VCaP (cell line): Measurements from ENCODE around the gene ELAVL1.

Experiments used
- H3K27ac ChIP-seq: fragments of 450-650 bp; 2 replicates; pipeline ENCODE4 v1.5.1; 2017
- TF ChIP-seq, protein P1 (sequence below): fragments of 450-650 bp; conservative IDR thresholded peaks from 2 replicates; pipeline ENCODE4 v1.5.1; 2017; ENCODE audit warnings: mild to moderate bottlenecking, moderate library complexity

ELAVL1 gene

DNA sequence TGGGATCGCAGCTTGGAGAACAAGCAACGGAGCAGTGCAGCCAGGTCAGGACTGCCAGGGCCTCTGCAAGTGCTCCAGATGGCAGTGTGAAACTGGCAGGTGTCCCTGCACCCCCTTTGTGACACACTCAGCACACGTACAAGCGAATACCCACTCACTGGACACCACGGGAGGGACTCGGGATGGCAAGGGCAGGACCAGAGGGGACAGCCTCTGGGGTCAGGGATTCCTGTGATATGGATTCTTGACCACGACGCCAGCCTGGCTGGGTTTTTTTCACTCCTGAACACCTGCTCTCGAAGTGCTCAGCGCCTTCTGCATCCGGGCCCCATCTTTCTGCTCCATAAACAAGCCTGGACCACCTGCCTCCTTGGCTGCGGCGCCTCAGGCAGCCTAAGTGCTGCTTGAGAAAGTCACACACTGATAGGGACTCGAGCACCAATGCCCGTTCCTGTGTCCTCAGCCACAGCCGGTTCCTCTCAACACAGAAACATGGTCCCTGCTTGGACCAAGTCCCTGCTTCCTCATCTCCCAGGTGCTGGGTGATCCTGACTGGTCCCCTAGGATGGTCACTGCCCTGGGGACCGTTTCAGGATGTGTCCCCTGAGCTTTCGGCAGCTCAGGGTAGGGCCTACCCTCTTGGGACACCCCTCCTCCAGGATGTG is 22.0 kb downstream of the ELAVL1 start:
- TF ChIP-seq, protein P1, sequence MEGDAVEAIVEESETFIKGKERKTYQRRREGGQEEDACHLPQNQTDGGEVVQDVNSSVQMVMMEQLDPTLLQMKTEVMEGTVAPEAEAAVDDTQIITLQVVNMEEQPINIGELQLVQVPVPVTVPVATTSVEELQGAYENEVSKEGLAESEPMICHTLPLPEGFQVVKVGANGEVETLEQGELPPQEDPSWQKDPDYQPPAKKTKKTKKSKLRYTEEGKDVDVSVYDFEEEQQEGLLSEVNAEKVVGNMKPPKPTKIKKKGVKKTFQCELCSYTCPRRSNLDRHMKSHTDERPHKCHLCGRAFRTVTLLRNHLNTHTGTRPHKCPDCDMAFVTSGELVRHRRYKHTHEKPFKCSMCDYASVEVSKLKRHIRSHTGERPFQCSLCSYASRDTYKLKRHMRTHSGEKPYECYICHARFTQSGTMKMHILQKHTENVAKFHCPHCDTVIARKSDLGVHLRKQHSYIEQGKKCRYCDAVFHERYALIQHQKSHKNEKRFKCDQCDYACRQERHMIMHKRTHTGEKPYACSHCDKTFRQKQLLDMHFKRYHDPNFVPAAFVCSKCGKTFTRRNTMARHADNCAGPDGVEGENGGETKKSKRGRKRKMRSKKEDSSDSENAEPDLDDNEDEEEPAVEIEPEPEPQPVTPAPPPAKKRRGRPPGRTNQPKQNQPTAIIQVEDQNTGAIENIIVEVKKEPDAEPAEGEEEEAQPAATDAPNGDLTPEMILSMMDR: no peak
- H3K27ac ChIP-seq: no peak overlapping the region

DNA sequence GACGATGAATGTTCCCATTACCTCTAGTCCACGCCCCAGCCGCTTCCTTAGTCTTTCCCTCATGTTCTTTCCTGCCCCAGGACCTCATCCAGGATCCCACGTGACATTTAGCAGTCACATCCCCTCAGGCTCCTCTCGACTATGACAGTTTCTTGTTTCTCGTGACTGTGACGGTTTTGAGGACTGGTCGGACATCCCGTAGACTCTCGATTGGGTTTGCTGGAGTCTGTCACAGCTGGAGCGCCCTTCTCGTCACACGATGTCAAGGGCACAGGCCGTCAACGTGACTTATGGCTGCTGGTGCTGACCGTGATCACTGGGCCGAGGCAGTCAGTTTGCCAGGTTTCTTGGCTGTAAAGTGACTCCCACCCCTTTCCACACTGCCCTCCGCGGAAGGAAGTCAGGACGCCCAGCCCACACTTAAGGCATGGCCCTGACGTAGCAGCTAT is 22.8 kb downstream of the ELAVL1 start:
- TF ChIP-seq, protein P1: no peak
- no peak overlapping the region for H3K27ac ChIP-seq

DNA sequence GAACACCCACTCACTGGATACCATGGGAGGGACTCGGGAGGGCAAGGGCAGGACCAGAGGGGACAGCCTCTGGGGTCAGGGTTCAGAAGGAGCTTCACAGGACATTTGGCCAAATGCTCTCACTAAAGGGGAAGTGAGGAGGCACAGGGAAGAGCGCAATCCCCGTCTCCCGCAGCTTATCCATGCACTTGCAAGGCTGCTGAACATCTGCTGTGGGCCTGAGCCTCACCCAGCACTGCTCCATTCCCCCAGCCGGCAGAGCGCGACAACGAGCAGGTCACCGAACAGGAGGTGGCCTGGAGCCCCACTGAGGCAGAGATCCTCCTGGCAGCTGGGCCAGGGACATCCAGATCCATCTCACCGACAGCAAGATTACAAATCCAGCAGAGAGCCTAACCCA is 23.3 kb downstream of the ELAVL1 start:
- H3K27ac ChIP-seq: no peak overlapping the region
- TF ChIP-seq, protein P1: no peak

DNA sequence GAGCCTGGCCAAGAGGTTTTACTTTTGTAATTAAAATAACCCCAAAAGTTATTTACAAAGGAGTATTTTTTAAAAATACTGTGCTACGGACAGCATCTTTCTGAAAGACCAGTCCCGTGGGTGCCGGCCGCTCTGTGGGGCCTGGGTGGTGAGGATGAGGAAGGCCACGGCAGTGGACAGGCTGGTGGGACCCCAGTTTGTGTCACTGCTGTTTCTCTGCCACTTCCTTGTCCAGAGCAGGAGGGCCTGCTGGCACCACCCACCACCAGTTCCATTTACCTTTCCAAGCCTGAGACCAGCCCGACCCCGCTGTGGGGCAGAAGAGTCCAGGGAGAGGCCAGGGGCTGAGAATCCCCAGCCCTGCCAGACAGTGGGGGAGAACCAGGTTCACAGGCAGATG is 23.8 kb downstream of the ELAVL1 start:
- H3K27ac ChIP-seq: no peak overlapping the region
- TF ChIP-seq, protein P1: no peak

DNA sequence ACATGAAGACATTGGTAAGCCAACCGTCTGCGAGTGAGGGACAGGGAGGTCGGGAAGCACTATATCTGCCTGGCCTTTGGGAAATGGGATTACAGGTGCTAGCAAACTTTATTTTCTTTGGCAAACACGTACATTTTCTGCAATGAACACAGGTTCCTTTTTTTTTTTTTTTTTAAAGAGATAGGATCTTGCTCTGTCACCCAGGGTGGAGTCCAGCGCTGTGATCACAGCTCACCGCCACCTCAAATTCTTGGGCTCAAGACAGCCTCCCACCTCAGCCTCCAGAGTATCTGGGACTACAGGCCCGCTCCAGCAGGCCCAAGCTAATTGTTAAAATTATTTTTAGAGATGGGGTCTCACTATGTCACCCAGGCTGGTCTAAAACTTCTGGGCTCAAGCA is 24.2 kb downstream of the ELAVL1 start:
- no peak overlapping the region for H3K27ac ChIP-seq
- TF ChIP-seq, protein P1: no peak

DNA sequence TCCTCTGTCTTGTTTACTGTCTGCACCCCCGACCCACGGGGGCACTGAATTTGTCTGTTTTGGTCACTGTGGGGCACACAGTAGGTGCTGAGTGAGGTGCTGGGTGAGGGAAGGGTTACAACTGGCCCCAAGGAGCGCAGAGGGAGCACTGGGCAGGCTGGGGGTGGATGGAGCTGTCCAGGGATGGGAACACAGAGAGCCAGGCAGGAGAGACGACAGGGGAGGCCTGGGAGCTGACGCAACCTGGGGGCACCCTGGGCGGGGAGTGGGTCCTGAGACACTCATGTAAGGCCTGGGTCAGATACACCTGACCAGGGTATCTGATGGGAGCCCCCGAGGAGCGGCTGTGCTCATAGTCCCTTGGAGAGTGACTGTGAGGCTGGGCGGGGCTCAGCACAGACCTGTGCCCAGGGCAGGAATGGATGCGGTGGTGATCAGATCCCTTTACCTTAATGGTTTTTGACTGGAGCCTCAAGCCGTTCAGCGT is 24.8 kb downstream of the ELAVL1 start:
- TF ChIP-seq, protein P1: no peak
- H3K27ac ChIP-seq: no peak overlapping the region

DNA sequence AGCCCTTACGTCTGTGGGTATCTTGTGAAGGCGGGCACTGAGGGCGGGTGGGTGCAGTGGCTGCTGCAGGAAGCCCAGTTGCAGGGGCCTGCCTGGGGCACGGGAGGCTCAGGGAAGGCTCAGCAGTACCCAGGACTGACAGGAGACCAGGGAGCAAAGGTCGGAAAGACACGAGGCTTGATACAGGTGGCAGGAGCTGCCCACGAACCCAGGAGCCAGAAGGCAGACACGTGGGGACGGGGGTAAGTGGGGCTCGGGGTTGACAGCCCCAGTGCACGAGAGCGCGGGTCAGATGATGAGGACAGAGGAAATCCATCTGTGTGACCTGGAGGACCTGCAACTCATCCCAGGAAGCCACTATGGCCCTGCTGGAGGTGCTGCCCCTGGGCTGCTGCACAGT is 25.3 kb downstream of the ELAVL1 start:
- H3K27ac ChIP-seq: no peak overlapping the region
- TF ChIP-seq, protein P1: no peak
